NB4 (cell line): ENCODE results near the gene MPHOSPH9.

Source experiments
- POLR2A ChIP-seq: IDR thresholded peaks from 2 replicates; pipeline ENCODE4 v1.6.1; 2011; ENCODE audit warnings: mild to moderate bottlenecking; ENCODE audit not compliant: insufficient read length; ENCODE audit errors: extremely low read depth
- TF ChIP-seq, protein P1 (sequence below): IDR thresholded peaks from one replicate; pipeline ENCODE4 v1.5.1; 2012; ENCODE audit warnings: low read depth, low read length
- TF ChIP-seq, protein P2 (sequence below): IDR thresholded peaks from 2 replicates; pipeline ENCODE4 v1.6.1; 2011; ENCODE audit warnings: low read depth, low read length

DNA sequence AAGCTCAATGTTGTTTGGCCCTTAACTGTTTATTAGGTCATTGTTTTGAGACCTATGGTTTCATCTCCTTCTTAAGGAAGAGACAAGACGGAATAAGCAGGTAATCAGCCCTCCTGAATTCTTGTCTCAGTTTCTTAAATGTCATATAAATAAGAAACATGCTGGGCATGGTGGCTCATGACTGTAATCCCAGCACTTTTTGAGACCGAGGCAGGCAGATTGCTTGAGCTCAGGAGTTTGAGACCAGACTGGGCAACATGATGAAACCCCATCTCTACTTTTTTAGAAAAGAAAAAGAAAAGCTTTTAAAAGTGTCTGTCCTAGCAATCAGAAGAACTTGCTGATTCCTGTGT, 5.4 kb upstream of the MPHOSPH9 start:
- no peak for TF ChIP-seq POLR2A
- TF ChIP-seq, protein P1, sequence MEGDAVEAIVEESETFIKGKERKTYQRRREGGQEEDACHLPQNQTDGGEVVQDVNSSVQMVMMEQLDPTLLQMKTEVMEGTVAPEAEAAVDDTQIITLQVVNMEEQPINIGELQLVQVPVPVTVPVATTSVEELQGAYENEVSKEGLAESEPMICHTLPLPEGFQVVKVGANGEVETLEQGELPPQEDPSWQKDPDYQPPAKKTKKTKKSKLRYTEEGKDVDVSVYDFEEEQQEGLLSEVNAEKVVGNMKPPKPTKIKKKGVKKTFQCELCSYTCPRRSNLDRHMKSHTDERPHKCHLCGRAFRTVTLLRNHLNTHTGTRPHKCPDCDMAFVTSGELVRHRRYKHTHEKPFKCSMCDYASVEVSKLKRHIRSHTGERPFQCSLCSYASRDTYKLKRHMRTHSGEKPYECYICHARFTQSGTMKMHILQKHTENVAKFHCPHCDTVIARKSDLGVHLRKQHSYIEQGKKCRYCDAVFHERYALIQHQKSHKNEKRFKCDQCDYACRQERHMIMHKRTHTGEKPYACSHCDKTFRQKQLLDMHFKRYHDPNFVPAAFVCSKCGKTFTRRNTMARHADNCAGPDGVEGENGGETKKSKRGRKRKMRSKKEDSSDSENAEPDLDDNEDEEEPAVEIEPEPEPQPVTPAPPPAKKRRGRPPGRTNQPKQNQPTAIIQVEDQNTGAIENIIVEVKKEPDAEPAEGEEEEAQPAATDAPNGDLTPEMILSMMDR, result no peak
- TF ChIP-seq, protein P2, sequence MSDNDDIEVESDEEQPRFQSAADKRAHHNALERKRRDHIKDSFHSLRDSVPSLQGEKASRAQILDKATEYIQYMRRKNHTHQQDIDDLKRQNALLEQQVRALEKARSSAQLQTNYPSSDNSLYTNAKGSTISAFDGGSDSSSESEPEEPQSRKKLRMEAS, result no peak
